ENCODE measurements around the gene DIS3L2. TPM values are rescaled to one million over a fixed set of nuclear protein-coding genes. Genes with fewer than 3 reads are reported as not detected.

DIS3L2 gene
- total RNA-seq, 1 donor from 2014 or later: 11.8 TPM

DNA sequence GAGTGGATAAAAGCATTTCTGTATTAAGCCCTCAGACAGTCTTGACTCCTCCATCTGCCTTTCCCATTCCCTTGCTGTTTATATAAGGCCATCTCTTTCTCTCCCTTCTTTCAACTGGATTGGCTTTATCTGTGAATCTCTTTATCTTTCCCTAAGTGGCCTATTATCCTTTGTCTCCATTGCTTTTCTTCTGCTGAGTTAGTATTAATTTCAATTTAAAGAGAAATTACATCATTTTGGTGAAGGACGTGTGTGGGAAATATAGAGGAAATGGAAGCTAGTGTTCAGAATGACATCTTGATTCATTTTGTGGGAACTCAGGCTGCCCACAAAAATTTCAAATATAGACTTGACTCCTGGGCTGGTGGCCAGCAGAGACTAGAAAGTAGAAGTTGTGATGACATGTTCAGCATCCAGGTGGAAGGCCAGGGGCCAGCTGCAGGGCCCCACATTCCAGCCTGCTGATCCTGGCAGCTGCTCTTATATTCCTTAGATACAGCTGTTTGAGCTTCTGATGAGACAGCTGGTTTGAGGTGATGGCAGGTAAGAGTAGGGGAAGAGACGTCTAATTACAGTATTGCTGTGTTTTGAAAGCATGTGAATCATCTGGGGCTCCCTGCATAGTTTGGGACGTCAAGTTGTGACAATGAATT, 52.3 kb downstream of the DIS3L2 start:
- DNase-seq (ENCODE audit: low read depth) (peak; percentile 90), FAIRE-seq (no peak)

DNA sequence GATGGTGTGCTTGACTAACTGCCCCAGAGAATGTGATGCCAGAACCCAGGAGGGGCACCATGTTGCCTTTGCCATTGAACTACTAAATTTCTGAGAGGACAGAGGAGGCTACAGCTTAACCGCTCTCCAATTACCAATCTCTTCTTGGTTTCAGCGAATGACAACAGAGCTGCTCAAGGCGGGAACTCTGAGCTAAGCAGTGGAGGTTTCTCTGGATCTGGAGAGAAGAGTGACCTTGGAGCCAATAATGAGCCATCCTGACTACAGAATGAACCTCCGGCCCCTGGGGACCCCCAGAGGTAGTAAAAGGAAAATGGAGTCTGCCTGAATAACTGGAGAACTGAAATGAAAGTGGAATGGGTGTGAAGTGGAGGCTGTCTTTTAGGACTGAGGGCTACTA, 53.2 kb downstream of the DIS3L2 start:
- H3K4me3 ChIP-seq (ENCODE audit: low read depth, low read length): no peak overlapping the region
- DNase-seq (ENCODE audit: low read depth) (no peak), FAIRE-seq (no peak)
- no peak for TF ChIP-seq CTCF (IDR thresholded peaks at IDR 0.05; ENCODE audit: insufficient read depth, low read length, severe bottlenecking)
- H3K27me3 ChIP-seq (ENCODE audit: control insufficient read depth, insufficient read depth, low read length): no peaks in the 10 kb centered on the region
- peaks cover under 1% of the 10 kb centered on the region for H3K36me3 ChIP-seq (ENCODE audit: control insufficient read depth, insufficient read depth, low read length)

More for the DNA sequence above, 52.3 kb downstream of the DIS3L2 start:
- Histone ChIP-seq H3K36me3 (ENCODE audit: control insufficient read depth, insufficient read depth, low read length) (peaks cover 1% of the 10 kb centered on the region), H3K27me3 (ENCODE audit: control insufficient read depth, insufficient read depth, low read length) (no peaks in the 10 kb centered on the region), H3K4me3 (ENCODE audit: low read depth, low read length) (no peak overlapping the region)
- TF ChIP-seq CTCF (IDR thresholded peaks at IDR 0.05; ENCODE audit: insufficient read depth, low read length, severe bottlenecking): no peak

- no peak for DNase-seq (ENCODE audit: low read depth)
- TF ChIP-seq CTCF (IDR thresholded peaks at IDR 0.05; ENCODE audit: insufficient read depth, low read length, severe bottlenecking): no peak
- H3K4me3 ChIP-seq (ENCODE audit: low read depth, low read length): no peak overlapping the region
- no peaks in the 10 kb centered on the region for H3K27me3 ChIP-seq (ENCODE audit: control insufficient read depth, insufficient read depth, low read length)
- H3K36me3 ChIP-seq (ENCODE audit: control insufficient read depth, insufficient read depth, low read length): no peaks in the 10 kb centered on the region
- FAIRE-seq: no peak
Measured at GRCh38 chr2:232018181-232018580, 56.7 kb downstream of the DIS3L2 start.

DNA sequence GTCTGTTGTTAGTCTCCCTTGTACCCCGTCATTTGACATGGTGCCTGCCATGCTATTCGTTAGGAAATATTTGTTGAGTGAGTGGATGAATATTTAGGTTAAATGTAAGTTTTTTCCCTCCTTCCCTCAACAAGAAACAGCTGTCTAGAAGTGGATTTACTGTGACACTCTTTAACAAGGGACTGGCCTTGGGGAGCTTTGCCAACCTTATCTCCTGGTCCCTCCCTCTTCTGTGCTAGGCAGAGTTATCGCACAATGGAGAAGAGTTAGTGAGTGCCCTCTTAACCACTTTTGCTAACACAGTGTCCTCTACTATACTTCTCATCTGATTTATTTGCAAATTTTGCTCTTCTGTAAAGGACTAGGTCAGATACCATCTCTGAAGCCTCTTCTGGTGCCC, 61.2 kb downstream of the DIS3L2 start:
- FAIRE-seq: no peak
- Histone ChIP-seq H3K27me3 (ENCODE audit: control insufficient read depth, insufficient read depth, low read length) (no peaks in the 10 kb centered on the region), H3K4me3 (ENCODE audit: low read depth, low read length) (no peak overlapping the region), H3K36me3 (ENCODE audit: control insufficient read depth, insufficient read depth, low read length) (no peaks in the 10 kb centered on the region)
- no peak for TF ChIP-seq CTCF (IDR thresholded peaks at IDR 0.05; ENCODE audit: insufficient read depth, low read length, severe bottlenecking)
- no peak for DNase-seq (ENCODE audit: low read depth)

GRCh38 chr2:232023426-232023825, 61.9 kb downstream of the DIS3L2 start:
- DNase-seq (ENCODE audit: low read depth) (no peak), FAIRE-seq (no peak)
- Histone ChIP-seq H3K4me3 (ENCODE audit: low read depth, low read length) (no peak overlapping the region), H3K36me3 (ENCODE audit: control insufficient read depth, insufficient read depth, low read length) (no peaks in the 10 kb centered on the region), H3K27me3 (ENCODE audit: control insufficient read depth, insufficient read depth, low read length) (no peaks in the 10 kb centered on the region)
- TF ChIP-seq CTCF (IDR thresholded peaks at IDR 0.05; ENCODE audit: insufficient read depth, low read length, severe bottlenecking): no peak

DNA sequence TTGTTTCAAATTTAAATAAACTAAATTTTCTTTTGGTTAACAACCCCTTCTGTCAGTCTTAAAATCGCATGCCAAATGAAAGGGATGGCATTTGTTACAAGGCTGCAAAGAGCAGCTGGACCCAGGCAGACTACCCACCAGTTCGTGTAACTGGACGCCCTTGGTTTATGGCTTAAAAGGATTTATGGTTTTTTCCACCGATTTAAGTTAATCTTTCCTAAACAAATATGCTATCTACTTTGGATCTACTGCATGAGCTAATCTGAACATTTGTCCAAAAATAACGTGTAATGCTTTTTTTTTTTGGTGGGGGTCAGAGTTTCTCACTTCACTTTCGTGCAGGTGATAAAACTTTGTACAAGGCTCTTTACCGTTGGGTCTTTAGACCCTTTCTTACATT, 62.9 kb downstream of the DIS3L2 start:
- FAIRE-seq: no peak
- H3K36me3 ChIP-seq (ENCODE audit: control insufficient read depth, insufficient read depth, low read length): no peaks in the 10 kb centered on the region
- DNase-seq (ENCODE audit: low read depth): no peak
- no peak overlapping the region for H3K4me3 ChIP-seq (ENCODE audit: low read depth, low read length)
- H3K27me3 ChIP-seq (ENCODE audit: control insufficient read depth, insufficient read depth, low read length): no peaks in the 10 kb centered on the region
- no peak for TF ChIP-seq CTCF (IDR thresholded peaks at IDR 0.05; ENCODE audit: insufficient read depth, low read length, severe bottlenecking)

Measured in bronchial epithelial cell (primary cell).